ENCODE results near the gene NCAM1.

Gene NCAM1

DNA sequence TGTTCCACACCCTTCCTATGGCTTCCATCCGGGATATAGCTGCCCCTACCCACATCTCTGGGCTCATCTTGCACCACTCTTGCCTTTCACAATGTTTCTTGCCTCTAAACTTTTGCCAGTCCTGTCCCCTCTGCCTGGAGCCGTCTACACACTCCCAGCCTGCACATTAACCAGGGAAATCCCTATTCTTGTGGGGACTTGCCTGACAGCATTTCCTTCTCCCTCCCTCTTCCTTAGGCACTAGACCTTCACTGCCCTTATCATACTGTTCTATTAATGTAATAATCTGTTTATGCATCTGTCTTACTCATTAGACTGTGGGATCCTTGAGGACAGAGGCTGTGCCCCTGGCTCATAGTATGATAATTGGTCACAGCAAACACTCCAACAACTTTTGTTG lies 347.4 kb downstream of the NCAM1 start:
- no peak for DNase-seq (ENCODE audit: low read depth in 2 of 2)

DNA sequence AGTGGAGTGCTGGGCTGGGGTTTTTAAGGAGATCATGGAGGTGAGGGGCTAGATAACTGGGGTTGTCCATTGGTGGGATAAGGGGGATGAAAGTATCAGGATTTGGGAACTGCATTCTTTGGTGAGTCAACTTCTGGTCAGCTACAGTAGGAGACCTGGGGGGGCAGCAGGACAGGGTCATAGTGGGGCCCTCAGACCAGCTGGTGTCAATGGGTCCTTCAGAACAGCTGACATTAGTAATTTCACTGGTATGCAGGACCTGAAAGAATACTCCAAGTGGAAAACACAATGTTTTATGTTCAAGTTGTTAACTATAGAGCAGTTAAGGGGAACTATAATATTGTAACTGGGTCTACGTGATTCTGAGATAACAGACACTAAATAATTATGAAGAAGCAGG lies 350.3 kb downstream of the NCAM1 start:
- DNase-seq (ENCODE audit: low read depth in 2 of 2) = no peak

DNA sequence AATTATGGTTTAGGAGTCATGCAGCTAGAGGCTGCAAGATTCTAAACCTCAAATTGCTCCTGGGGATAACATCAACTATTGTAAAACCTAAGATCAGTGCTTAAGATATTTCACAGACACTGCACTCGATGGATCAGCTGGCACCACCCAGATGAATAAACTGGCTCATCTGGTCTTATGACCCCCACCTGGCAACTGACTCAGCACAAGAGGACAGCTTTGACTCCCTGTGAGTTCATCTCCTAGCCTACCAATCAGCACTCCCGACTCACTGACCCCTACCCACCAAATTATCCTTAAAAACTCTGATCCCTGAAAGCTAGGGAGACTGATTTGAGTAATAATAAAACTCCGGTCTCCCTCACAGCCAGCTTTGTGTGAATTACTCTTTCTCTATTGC lies 352.4 kb downstream of the NCAM1 start:
- no peak for DNase-seq (ENCODE audit: low read depth in 2 of 2)

DNA sequence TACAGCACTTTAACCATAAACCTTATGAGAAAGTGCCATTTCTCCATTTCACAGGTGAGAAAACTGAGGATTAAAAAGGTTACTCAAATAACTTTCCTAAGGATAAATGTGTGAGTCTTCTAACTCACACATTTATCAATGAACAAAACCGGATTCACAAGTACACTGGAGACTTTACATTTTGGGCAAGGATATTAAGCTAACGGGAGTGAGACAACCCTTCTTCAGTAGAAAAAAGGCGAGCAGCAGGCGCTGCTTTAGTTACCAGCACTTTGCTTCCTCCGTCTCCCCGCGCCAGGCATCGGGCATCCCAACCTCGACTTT lies 352.8 kb downstream of the NCAM1 start:
- DNase-seq (ENCODE audit: low read depth in 2 of 2) = no peak

DNA sequence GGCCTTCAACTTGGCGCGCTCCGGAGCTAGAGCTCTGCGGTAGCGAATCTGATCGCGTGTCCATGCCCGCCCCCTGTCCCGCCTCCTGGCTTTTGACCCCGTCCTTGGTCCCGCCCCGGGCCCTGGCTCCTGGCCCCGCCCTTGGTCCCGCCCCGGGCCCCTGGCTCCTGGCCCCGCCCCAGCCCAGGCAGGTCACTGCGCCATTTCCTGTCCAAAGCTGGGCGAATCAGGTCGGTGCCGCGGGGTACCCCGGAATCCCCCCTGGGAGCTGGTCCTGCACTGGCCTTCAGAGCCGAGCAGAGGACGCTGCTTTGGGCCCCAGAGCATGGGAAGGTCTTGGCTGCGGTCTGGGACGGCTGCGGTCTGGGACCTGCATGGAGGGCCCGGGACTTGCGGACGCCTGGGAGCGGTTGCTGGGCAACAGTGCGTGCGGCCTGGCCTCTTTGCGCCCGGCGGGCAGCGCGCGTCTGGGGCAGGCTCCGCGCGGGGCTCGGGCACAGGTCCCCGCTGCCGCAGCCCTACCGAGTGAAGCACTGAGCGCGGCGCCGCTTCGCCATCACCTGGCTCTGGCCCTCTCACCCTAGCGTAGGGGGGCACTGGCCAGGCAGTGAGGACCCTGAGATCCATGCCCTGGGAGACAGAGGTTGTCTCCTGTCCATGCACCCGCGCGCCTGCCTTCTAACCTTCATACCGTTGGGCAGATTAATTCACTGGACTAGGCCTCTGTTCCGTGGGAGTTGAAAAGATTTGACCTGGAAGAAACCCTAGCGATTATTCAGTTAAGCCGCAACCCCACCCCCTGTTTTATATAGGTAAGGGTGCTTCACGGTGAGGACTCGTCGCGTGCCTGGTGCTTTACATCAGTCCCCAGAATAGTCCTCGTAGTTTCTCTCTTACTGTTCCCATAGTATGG lies 353.4 kb downstream of the NCAM1 start, which contains the start of gene TTC12:
Gene TTC12, plus strand, starts transcription at position 195 of the 913 bp plus-strand sequence. CDS start 1,675 bp downstream, outside the sequence.
- DNase-seq (ENCODE audit: low read depth in 2 of 2) = peak; percentile 88 to 91

DNA sequence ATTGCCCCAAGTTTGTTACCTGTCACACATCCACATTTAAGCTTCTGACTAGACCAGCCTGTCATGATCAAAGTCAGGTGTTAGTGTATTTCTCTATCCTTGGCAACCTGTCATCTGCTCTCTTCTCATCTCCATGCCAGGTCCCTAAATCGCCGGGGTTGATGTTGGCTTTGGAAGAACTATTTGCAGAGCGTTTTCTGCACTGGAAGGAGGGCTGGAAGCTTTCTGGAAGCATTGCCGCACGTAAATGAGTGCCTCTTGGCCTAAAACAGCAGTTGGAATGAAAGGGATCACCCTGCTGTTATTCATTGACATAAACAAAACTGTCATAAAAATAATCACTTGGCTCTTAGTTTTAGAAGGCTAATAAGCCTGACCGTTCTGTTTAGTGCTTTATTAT lies 354.6 kb downstream of the NCAM1 start:
- no peak for DNase-seq (ENCODE audit: low read depth in 2 of 2)

DNA sequence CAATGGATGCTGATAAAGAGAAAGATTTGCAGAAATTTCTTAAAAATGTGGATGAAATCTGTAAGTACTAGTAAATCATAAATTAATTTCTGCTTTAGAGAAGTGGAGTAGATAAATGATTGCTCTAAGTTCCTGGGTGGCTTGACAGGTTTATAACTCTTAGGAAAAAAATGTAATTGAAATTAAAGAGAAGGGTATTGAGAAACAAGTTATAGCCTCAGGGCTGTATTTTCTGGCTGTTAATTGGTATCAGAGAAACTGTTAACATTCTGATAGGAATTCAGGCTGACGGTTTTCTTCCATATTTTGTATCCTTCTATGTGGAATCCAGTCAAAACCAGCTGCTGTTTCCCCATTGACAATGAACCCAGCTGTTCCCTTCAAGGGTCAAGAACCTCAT lies 355.0 kb downstream of the NCAM1 start:
- DNase-seq (ENCODE audit: low read depth in 2 of 2) = no peak

DNA sequence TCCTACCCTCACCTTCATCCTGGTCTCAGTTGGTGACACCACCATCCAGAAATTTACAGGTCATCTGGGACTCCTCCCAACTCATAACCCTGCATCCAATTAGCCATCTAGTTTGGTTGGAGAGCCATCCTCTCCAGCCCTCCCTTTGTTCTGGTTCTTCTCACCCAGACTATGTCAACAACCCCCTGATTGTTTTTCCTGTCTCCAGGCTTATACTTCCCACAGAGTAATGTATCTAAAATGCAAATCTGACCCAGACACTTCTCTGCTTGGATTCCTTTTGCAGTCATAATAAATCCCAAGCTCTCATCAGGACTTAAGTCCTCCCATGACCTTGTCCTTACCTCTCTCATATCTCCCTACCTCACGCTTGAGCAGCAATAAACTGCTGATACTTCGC lies 356.1 kb downstream of the NCAM1 start:
- no peak for DNase-seq (ENCODE audit: low read depth in 2 of 2)

DNA sequence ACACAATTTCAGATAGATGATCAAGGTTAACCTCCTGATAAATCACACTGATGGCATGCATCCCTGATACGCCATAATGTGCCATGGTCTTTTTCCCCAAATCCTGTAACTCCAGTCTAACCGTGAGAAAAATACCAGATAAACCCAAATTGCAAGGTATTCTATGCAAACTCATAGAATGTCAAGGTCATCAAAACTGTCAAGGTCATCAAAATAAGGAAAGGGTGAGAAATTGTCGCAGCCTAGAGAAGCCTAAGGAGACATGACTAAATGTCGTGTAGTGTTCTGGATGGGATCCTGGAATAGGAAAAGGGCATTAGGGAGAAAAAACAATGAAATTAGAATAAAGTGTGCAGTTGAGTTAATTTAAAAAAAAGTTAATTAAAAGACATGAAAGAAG lies 357.9 kb downstream of the NCAM1 start:
- no peak for DNase-seq (ENCODE audit: low read depth in 2 of 2)

DNA sequence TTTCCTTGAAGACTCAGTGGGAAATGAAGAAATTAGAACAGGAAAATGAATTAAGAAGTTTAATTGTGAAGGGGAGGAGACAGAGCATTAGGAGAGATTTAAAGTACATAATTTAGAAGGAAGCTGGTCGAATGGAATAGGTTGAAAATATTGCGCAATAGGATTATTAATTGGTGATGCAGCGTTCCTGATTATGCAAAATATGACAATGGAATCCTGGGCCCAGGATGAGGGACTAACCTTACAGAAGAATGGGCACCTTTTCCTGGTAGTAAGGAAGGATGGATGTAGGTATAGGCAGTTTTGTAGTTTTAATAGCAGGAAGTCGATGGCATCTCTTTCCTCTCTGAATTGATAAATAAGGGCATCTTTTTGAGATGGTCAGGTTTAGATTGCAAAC lies 360.9 kb downstream of the NCAM1 start:
- no peak for DNase-seq (ENCODE audit: low read depth in 2 of 2)

DNA sequence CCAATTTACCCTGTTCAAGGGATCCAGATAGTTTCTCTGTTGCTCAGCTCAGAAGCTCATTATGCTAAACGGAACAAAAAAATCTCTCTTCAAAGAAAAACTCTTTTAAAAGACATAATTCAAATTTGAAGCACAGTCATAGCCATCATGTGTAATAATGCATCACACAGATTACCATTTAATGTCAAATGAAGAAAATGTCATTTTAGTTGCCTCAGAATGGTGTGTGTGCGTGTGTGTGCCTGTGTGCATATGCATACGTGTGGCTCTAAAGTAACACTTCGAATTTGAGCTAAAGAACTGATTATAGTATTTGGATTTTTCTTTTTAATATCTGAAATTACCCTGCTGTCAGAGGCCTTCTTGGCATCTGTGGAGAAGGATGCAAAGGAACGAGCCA lies 363.0 kb downstream of the NCAM1 start:
- DNase-seq (ENCODE audit: low read depth in 2 of 2) = no peak
